Keratinocyte (primary cell): ENCODE results near the gene ARID1B. TPM values are rescaled to one million over a fixed set of nuclear protein-coding genes. Genes with fewer than 3 reads are reported as not detected.

ENCODE experiments used
- DNase-seq: peaks from one replicate; pipeline ENCODE4 v3.0.0-alpha.2; 2011; ENCODE audit warnings: low read depth, missing footprints, low spot score
- FAIRE-seq: peaks from 2 replicates; lab custom pipeline; 2011; peaks lifted over from hg19 to GRCh38; lab: Jason Lieb, UNC
- H2AFZ ChIP-seq: 2 replicates; pipeline ENCODE4 v1.6.0; 2012; ENCODE audit warnings: low read length, control low read depth, inconsistent platforms; ENCODE audit not compliant: control insufficient read depth
- H3K27ac ChIP-seq: 2 replicates; pipeline ENCODE4 v1.5.1; 2011; ENCODE audit warnings: low read length; ENCODE audit not compliant: control insufficient read depth, insufficient read depth
- H3K27me3 ChIP-seq: 3 replicates; pipeline ENCODE4 v1.6.0; 2011; ENCODE audit warnings: low read length; ENCODE audit not compliant: control insufficient read depth, insufficient read depth; ENCODE audit errors: extremely low read depth
- H3K36me3 ChIP-seq, 2 experiments: 2 replicates in 1 of 2; 3 replicates in 1 of 2; pipeline ENCODE4 v1.5.1; 2011; ENCODE audit warnings: low read length in 2 of 2, mild to moderate bottlenecking in 1 of 2; ENCODE audit not compliant: control insufficient read depth in 2 of 2, insufficient read depth in 2 of 2; ENCODE audit errors: extremely low read depth in 1 of 2
- H3K4me1 ChIP-seq: 3 replicates; pipeline ENCODE4 v1.5.1; 2011; ENCODE audit warnings: low read length; ENCODE audit not compliant: control insufficient read depth, insufficient read depth; ENCODE audit errors: extremely low read depth
- H3K4me2 ChIP-seq: 3 replicates; pipeline ENCODE4 v1.6.0; 2011; ENCODE audit warnings: low read depth, low read length; ENCODE audit not compliant: control insufficient read depth, insufficient read depth; ENCODE audit errors: extremely low read depth
- H3K4me3 ChIP-seq, 3 experiments: fragments of 200-600 bp in 1 of 3; sonication (generic) in 1 of 3; 2 replicates in 2 of 3; 3 replicates in 1 of 3; pipeline ENCODE4 v1.5.1; 2011 to 2016; ENCODE audit warnings: low read length in 3 of 3, mild to moderate bottlenecking in 3 of 3, control low read depth in 2 of 3, inconsistent platforms in 1 of 3, low read depth in 1 of 3, mixed read lengths in 1 of 3, mixed run types in 1 of 3, moderate library complexity in 1 of 3; ENCODE audit not compliant: control insufficient read depth in 2 of 3, insufficient read depth in 2 of 3; ENCODE audit errors: extremely low read depth in 1 of 3
- H3K79me2 ChIP-seq: 2 replicates; pipeline ENCODE4 v1.6.0; 2012; ENCODE audit warnings: low read length; ENCODE audit not compliant: control insufficient read depth, insufficient read depth
- H3K9ac ChIP-seq: 3 replicates; pipeline ENCODE4 v1.6.0; 2011; ENCODE audit warnings: low read length; ENCODE audit not compliant: control insufficient read depth, insufficient read depth; ENCODE audit errors: extremely low read depth
- H3K9me1 ChIP-seq: 3 replicates; pipeline ENCODE4 v1.6.0; 2011; ENCODE audit warnings: low read length; ENCODE audit not compliant: control insufficient read depth, insufficient read depth; ENCODE audit errors: extremely low read depth
- H3K9me3 ChIP-seq: 2 replicates; pipeline ENCODE4 v1.5.1; 2012; ENCODE audit warnings: low read depth, low read length; ENCODE audit not compliant: control insufficient read depth
- H4K20me1 ChIP-seq: 3 replicates; pipeline ENCODE4 v1.6.0; 2011; ENCODE audit warnings: low read length; ENCODE audit not compliant: control insufficient read depth, insufficient read depth; ENCODE audit errors: extremely low read depth
- CTCF ChIP-seq, 3 experiments: IDR thresholded peaks in 1 of 3; conservative IDR thresholded peaks in 1 of 3; optimal IDR thresholded peaks in 1 of 3; 2 replicates in 2 of 3; 3 replicates in 1 of 3; pipeline versions ENCODE3 to v1.5.1; 2011; ENCODE audit warnings: low read length in 3 of 3, mild to moderate bottlenecking in 3 of 3, moderate library complexity in 2 of 3, control low read depth in 1 of 3, inconsistent platforms in 1 of 3; ENCODE audit not compliant: insufficient read depth in 2 of 3; ENCODE audit errors: extremely low read depth in 1 of 3
- EZH2 ChIP-seq: IDR thresholded peaks from one replicate; pipeline ENCODE4 v1.6.1; 2012; ENCODE audit warnings: inconsistent platforms, mild to moderate bottlenecking, low read length, moderate library complexity
- dilution Hi-C: fragments of 300-500 bp; cut with MboI; formaldehyde crosslinking; loops from one replicate; pipeline ENCODE4 v1.7.0; 2020; ENCODE audit warnings: low sequenced_read_pairs; ENCODE audit not compliant: extremely low pct_ligation_motif_present
- polyA plus RNA-seq, 5 experiments: library from polyadenylated mRNA; depleted of rRNA in 3 of 5; stranded (reverse) in 3 of 5; stranded (forward) in 1 of 5; unstranded in 1 of 5; fragments of >200 nt; gene quantifications; 1 replicate in 1 of 5; 2 replicates in 3 of 5; 3 replicates in 1 of 5; pipeline versions ENCODE4 v1.2.1 to v1.2.3, GENCODE V29; 2011 to 2012; ENCODE audit warnings: missing spikeins in 2 of 5, low read depth in 1 of 5, low replicate concordance in 1 of 5

Gene ARID1B
- polyA plus RNA-seq, 1 donor (not counting 4 experiments of a cell fraction or from before 2014, with no cell fraction given): 14.9 TPM

GRCh38 chr6:157169656-157170055 is 392.5 kb downstream of the ARID1B start:
- H3K9me3 ChIP-seq: no peaks in the 10 kb centered on the region
- H3K4me2 ChIP-seq: no peak overlapping the region
- H3K4me1 ChIP-seq: no peaks in the 10 kb centered on the region
- no peak overlapping the region for H2AFZ ChIP-seq
- H3K9ac ChIP-seq: no peak overlapping the region
- no peak overlapping the region for H3K4me3 ChIP-seq
- H4K20me1 ChIP-seq: no peaks in the 10 kb centered on the region
- DNase-seq (no peak), FAIRE-seq (no peak)
- peaks cover 6 to 7% of the 10 kb centered on the region in 2 experiments for H3K36me3 ChIP-seq
- no peaks in the 10 kb centered on the region for H3K9me1 ChIP-seq
- no peaks in the 10 kb centered on the region for H3K27me3 ChIP-seq
- no peaks in the 10 kb centered on the region for H3K79me2 ChIP-seq
- TF ChIP-seq CTCF (optimal IDR thresholded peaks at IDR 0.05 in 1 of 3, IDR thresholded peaks at IDR 0.05 in 1 of 3, conservative IDR thresholded peaks at IDR 0.05 in 1 of 3; ENCODE audit: extremely low read depth in 1 of 3, insufficient read depth in 2 of 3, low read length in 3 of 3): no peak
- TF ChIP-seq EZH2: no peak
- dilution Hi-C loops: no loop called here
- no peak overlapping the region for H3K27ac ChIP-seq

GRCh38 chr6:157170535-157170934 is 393.4 kb downstream of the ARID1B start:
- no peaks in the 10 kb centered on the region for H4K20me1 ChIP-seq
- dilution Hi-C loops: no loop called here
- no peaks in the 10 kb centered on the region for H3K27me3 ChIP-seq
- H3K4me3 ChIP-seq: no peak overlapping the region
- TF ChIP-seq EZH2 (no peak), CTCF (optimal IDR thresholded peaks at IDR 0.05 in 1 of 3, IDR thresholded peaks at IDR 0.05 in 1 of 3, conservative IDR thresholded peaks at IDR 0.05 in 1 of 3; ENCODE audit: extremely low read depth in 1 of 3, insufficient read depth in 2 of 3, low read length in 3 of 3) (no peak)
- H3K9me1 ChIP-seq: no peaks in the 10 kb centered on the region
- H3K27ac ChIP-seq: no peak overlapping the region
- H3K4me1 ChIP-seq: no peaks in the 10 kb centered on the region
- DNase-seq (no peak), FAIRE-seq (no peak)
- H2AFZ ChIP-seq: no peak overlapping the region
- no peaks in the 10 kb centered on the region for H3K79me2 ChIP-seq
- no peak overlapping the region for H3K9ac ChIP-seq
- peaks cover 6 to 7% of the 10 kb centered on the region in 2 experiments for H3K36me3 ChIP-seq
- no peaks in the 10 kb centered on the region for H3K9me3 ChIP-seq
- no peak overlapping the region for H3K4me2 ChIP-seq
